Measurements from ENCODE around the gene SPATA17.

DNA sequence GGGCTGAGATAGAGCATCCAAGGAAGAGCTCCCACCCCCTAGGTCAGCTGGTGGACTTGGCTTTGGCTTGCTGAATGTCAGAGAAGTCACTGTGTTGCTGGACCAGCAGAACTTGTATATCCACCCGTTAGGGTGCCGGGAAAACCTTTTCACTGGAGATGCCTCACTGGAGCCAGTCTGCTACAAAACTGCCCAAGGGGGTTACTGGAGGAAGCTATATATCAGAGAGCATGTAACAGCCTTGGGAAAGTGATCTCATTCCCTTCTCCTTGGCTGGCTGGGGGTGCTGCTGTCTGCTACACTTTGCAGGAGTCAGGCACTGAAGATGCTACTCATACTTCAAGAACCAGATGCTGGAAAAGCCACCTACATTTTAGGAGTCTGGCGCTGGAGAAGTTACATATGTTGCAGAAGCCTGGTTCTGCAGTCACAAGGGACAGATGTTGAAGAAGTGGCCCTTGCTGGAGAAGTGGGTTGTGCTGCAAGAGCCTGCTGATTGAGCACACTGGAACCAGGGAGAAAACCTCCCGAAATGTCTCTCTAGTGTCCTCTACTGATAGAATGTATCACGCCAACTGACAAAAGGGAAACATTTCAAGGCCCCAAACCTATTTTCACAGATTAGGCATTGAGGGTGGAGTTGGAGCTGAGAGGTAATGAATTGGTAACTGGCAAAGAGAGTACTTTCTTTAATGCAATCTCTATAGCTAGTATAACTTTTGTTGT, 250.6 kb downstream of the SPATA17 start:
- TF ChIP-seq SUZ12 (IDR thresholded peaks at IDR 0.05; ENCODE audit: extremely low read depth, insufficient read depth, insufficient read length) (no peak), YY1 (IDR thresholded peaks at IDR 0.05; ENCODE audit: insufficient read depth, insufficient read length) (no peak)

Data from NT2/D1 (cell line).